ENCODE data around the gene PSMA5.

GRCh38 chr1:109383087-109383779 lies 43.0 kb downstream of the PSMA5 start:
- TF ChIP-seq CTCF (IDR thresholded peaks at IDR 0.05) (no peak), POLR2A (IDR thresholded peaks at IDR 0.05) (no peak)
